Stimulated activated CD4-positive, alpha-beta T cell treated with anti-CD3 and anti-CD28 coated beads, Interleukin-15, amount 100 ng/mL, for 48 hours (primary cell): ENCODE measurements around the gene ANO1.

Experiments
- DNase-seq, 2 donors: peaks; one replicate each; pipeline ENCODE4 v3.0.0-alpha.2; 2020; ENCODE audit warnings: low read depth in 2 of 2

Gene ANO1

DNA sequence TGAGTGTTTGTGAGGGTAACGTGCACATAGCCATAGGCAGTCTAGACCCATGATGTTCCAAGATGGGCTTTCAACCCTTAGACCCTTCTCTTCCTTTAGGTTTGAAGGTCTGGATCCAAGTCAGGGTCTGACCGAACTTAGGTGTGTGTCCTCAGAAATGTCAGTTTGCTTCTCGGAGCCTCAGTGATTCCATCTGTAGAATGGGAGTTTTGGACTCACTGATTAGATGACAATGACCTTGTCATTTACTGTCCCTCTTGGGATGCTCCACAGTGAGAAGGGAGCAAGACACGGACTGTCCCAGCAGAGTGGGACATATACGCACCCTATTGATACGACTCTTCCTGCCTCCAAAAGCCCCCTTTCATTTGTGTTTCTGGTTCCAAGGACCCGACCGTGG is 37.7 kb downstream of the ANO1 start:
- no peak for DNase-seq

DNA sequence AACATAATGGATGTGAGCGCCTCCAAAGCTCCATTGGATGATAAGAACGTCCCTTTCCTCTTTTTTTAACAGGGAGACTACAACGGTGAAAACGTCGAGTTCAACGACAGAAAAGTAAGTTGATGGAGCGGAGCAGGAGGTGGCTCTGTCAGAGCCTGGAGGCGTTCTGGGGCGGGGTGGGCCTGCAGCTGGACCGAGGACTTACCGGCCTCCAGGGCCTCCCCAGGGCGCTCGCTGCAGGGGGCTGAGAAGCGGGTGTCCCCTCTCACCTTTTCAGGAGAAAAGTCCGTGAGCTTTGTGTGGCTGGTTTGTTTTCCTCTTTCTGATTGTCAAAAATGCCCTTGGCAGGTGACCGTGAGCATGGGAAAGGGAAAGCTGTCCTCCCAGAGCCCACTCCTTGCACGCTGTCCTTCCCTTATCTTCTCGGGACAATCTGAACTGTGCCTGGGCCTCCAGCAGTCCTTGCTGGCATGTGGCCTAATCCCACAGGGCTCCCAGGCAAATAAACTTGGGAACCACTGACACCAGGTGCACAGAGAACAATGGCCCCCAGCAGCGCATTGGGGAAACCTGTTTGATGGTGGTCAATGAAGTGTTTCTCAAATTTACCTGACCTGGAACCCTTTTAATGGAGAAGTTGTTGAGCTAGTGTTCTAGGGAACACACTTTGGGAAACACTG is 38.4 kb downstream of the ANO1 start:
- DNase-seq = no peak

DNA sequence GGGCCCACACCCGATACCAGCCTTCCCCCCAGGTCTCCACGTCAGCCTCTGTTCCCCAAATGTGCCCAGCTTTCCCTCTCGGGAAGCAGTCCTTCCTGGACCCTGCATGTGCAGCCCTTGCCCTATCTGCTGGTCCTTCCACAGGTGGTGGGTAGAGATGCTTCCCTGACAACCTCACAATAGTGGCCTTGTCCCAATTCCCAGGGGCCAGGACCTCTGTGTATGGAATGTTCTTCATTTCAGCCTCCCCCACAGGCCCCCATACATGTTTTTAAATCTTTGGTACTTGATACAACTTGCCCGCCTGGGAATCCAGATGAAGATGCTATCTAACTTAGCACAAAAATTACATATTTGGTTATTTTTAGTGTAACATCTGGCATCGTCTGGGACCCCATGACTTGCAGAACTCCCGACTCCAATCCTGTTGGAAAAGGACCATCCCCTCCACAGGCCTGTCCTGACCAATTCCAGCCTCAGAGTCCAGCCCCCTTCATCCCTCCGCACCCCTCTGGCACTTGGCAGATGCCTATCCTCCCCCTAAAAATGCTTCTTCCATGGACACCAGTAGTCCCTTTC is 39.5 kb downstream of the ANO1 start:
- no peak for DNase-seq

DNA sequence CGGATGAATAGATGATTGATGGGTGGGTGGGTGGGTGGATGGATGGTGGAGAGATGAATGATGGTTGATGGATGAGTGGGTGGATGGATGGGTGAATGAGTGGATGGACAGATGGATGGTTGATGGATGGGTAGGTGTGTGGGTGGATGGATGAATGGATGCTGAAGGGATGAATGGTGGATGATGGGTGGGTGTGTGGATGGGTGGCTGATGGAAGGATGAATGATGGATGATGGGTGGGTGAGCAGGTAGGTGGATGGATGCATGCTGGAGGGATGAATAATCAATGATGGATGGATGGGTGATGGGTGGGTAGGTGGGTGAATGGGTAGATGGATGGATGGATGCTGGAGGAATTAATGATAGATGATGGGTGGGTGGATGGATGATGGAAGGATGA is 40.5 kb downstream of the ANO1 start:
- DNase-seq = no peak

DNA sequence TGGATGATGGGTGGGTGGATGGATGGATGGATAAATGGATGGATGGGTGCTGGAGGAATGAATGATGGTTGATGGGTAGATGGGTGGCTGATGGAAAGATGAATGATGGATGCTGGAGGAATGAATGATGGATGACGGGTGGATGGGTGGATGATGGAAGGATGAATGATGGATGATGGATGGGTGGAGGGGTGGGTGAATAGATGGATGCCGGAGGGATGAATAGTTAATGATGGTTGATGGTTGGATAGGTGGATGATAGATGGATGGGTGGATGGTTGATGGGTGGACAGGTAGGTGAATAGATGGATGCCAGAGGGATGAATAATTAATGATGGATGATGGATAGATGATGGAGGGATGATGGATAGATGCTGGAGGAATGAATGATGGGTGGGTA is 41.4 kb downstream of the ANO1 start:
- no peak for DNase-seq

DNA sequence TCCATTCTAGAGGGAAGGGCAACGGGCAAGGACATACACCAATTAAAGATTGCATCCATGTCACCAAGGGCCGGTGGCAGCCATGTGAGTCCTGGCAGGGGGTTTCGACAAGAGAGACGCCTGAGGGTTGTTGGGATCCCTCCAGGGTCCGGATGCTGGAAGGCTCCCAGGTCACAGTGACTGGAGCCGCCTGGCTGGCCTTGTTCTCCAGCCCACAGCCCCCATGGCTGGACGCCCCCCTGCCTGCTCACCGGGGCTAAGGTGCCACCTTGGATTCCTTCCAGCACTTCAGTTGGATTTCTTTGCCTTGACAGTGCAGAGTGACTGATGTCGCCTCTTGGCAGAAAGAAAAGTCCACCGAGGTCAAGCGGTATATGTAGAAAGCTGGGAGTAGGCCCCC is 42.6 kb downstream of the ANO1 start:
- DNase-seq = no peak

DNA sequence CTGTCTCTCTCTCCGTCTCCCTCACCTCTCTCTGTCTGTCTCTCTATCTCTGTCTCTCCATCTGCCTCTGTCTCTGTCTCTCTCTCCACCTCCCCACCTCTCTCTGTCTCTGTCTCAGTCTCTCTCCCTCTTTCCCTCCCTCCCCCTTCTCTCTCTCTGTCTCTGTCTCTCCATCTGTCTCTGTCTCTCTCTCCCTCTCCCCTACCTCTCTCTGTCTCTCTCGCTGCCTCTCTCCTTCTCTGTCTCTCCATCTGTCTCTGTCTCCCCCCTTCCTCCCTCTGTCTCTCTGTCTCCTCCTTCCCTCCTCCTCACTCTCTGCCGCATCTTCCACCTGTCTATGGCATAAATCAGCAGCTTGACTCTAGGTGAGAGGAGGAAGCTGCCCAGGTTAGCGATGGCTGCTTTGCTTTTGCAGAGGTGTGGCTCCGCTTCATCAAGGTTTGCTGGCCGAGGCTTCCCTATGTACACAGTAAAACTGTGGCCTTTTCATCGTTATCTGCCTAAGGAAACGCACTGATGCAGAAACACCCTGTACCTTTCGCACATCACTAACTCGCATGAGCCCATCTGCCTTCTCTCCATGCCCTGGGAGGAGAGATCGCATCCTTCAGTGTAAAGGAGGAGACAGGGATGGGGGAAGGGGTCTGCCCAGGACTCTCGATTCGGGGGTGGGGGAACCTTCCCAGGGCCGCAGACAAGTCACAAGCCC is 44.5 kb downstream of the ANO1 start:
- DNase-seq = no peak

DNA sequence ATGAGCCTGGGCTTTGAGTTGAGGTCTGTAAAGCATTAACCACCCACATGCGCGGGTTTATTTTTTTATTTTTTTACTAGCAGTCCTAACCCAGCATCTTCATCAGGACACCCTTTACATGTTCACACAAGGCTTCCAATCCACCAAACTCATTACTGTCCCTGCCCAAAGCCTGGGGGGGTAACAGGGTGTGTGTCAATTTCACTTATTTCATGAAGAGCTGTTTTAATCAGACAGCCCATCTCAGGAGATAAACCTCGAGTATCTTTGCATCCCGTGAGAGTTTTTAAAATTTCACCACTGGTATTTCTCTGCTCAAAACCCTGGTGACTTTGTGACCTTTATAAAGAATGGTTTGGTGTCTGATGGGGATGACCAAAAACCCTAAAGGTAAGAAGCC is 45.6 kb downstream of the ANO1 start:
- DNase-seq = no peak

DNA sequence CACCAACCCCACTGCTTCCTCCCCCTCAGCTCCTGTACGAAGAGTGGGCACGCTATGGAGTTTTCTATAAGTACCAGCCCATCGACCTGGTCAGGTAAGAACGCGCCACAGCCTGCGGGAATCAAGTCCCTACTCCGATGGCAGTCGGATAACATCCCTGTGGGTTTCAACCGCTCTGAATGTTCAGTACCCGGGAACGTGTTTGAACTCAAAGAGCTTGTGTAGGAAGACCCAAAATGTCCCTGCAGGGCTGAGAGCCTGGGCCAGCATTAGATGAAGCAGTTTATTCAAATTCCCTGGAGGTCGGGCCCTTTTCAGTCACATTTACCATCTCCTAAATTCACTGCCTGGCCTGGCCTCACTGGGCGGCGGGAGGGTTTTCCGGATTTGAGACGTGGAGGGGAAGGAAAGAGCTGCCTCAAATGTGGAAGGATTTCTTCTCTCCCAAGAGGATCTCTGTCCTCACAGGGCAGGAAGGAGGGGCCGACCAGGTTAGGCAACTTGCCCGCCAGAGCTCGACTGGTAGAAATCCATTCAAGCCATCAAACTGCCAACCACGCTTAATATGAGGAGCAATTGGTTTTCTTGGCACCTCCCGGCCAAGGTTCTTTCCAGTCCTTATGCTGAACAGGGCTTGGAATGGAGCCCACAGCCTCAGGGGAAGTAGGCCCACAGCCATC is 46.3 kb downstream of the ANO1 start:
- DNase-seq = no peak

- DNase-seq = no peak
Observed at GRCh38 chr11:70126494-70126893, 48.4 kb downstream of the ANO1 start.

GRCh38 chr11:70127653-70128434 is 49.7 kb downstream of the ANO1 start:
- DNase-seq = no peak

DNA sequence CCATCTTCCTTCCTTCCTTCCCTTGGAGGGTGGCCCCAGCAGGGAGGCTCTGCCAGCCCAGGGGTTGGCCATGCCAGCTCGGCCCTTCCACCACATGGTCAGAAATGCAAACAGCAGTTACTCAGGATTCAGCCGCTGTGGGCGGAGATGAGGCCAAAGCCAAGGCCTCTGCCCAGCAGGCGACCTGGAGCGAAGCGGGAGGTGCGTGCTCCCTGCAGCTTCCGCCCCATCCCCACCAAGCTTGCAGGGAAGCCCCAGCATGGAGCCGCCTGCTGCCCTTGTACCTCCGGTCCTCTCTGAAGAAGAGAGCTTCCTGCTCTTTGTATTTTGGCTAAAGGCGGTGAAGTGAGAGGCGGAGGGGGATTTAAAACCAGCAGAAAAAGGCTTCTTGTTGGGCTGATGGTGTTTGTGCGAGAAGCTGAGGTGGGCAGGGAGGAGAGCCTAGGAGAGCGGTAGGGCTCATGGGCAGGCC is 50.4 kb downstream of the ANO1 start:
- no peak for DNase-seq

DNA sequence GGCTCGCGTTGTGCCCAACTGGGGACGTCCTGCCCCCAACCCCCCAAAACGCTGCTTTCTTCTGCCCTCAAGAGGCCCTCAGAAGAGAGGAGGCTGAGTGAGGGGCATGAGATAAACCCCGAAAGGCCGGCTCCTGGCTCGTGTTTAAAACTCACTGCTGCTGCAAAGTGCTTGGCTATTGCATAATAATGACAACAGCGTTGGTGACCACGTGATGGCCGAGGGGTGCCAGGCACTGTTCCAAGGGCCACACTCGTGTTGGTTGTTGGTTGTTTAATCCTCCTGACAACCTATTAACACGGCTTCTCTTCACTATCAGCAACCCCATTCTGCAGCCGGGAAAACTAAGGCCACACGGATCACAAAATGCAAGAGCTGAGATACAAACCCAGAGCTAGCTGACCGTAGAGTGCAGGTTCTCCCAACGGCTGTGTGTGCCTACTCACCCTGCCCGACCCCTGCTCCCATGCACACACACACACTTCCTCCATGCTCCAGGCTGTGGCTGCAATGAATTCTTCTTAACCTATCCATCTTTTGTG is 51.0 kb downstream of the ANO1 start:
- no peak for DNase-seq

- no peak for DNase-seq
Observed at GRCh38 chr11:70130636-70131035, 52.5 kb downstream of the ANO1 start.

GRCh38 chr11:70131606-70132190 is 53.6 kb downstream of the ANO1 start:
- DNase-seq = no peak

DNA sequence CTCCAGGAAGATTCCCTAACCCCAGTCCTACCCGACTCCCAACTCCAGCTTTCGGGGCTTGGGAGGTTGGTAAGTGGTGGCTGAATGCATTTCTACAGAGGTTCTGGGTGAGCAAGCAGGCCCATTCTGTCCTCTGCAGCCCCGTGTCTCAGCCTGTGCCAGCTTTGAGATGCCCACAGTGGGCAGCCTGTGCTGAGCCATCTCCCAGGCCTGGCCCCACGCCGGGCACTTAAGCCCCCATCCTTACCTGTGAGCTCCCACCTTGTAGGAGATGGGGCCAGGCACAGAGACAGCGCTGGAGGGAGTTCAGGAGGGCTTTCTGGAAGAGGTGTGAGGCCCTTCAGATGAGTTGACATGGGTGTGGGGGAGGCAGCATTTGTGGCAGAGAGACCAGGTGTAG is 54.5 kb downstream of the ANO1 start:
- DNase-seq = no peak

DNA sequence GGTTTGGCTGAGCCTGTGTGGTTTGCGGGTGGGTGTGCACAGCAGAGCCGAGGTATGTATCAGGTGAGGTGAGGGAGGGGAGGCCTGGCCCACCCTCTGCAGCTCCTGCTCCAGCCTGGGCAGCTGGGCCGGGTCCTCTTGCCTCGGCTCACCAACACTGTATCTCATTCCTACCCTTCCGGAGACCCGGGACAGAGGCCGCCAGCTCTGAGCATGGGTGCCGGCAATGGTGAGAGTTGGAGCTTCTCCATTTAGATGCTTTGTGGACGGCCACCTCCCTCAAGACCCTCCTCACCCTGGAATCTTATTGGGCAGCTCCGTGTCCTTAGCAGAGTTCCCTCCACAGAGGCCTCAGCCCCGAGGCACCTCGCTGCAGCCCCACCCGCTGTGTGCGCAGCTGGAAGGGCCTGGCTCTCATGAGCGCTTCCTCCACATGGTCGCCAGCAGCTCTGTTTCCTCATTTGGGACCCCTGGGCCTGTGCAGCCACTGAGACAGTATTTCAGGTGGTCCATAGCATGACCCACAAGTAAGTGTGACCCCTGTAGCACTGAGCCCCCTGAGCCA is 55.7 kb downstream of the ANO1 start:
- no peak for DNase-seq

GRCh38 chr11:70134490-70134889 is 56.4 kb downstream of the ANO1 start:
- no peak for DNase-seq

- no peak for DNase-seq
Observed at GRCh38 chr11:70135142-70135541, 57.0 kb downstream of the ANO1 start.

DNA sequence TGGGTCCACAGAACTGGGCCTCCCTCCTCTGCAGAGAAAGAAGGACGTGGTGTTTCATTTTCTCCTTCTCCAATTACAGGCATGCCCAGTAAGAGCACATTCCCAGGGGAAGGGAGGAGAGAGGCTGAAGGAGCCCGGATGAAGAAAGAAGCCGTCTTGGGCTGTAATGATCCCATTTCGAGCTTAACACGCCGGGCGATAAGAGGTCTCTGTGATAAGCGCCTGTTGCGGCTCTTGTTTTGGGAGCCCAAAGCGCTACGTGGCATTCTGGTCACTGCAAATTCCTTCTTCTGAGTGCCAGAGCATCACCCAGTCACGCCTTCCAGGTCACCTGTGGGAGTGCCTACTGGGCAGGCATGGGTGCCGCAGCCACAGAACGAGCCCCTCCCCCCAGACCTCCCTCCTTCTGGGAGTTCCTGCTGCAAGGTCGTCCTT is 57.5 kb downstream of the ANO1 start:
- DNase-seq = no peak

GRCh38 chr11:70137383-70137782 is 59.3 kb downstream of the ANO1 start:
- DNase-seq = no peak
